HEK293T (cell line): Measurements from ENCODE around the gene GRAMD1B.

Source experiments
- ARNT ChIP-seq: fragments of 450-650 bp; IDR thresholded peaks from 2 replicates; pipeline ENCODE4 v1.6.1; 2017; ENCODE audit warnings: mild to moderate bottlenecking
- BHLHE40 ChIP-seq: fragments of 450-650 bp; IDR thresholded peaks from 2 replicates; pipeline ENCODE4 v1.6.1; 2016; ENCODE audit warnings: mild to moderate bottlenecking, moderate library complexity, borderline replicate concordance
- ELF4 ChIP-seq: fragments of 450-650 bp; IDR thresholded peaks from 2 replicates; pipeline ENCODE4 v1.6.1; 2017; ENCODE audit warnings: antibody characterized with exemption
- FOXA1 ChIP-seq: fragments of 450-650 bp; IDR thresholded peaks from 2 replicates; pipeline ENCODE4 v1.6.1; 2016; ENCODE audit warnings: mild to moderate bottlenecking
- FOXK2 ChIP-seq: fragments of 450-650 bp; IDR thresholded peaks from 2 replicates; pipeline ENCODE4 v1.6.1; 2016; ENCODE audit warnings: mild to moderate bottlenecking
- FOXM1 ChIP-seq: fragments of 450-650 bp; IDR thresholded peaks from 2 replicates; pipeline ENCODE4 v1.6.1; 2017; ENCODE audit warnings: mild to moderate bottlenecking, borderline replicate concordance
- LEF1 ChIP-seq: fragments of 450-650 bp; IDR thresholded peaks from 2 replicates; pipeline ENCODE4 v1.6.1; 2017; ENCODE audit warnings: mild to moderate bottlenecking, borderline replicate concordance
- NFRKB ChIP-seq: fragments of 450-650 bp; IDR thresholded peaks from 2 replicates; pipeline ENCODE4 v1.6.1; 2016; ENCODE audit warnings: mild to moderate bottlenecking, moderate library complexity
- SP1 ChIP-seq: fragments of 450-650 bp; IDR thresholded peaks from 2 replicates; pipeline ENCODE4 v1.6.1; 2017
- SUZ12 ChIP-seq: fragments of 450-650 bp; IDR thresholded peaks from 2 replicates; pipeline ENCODE4 v1.6.1; 2016; ENCODE audit warnings: mild to moderate bottlenecking
- TARDBP ChIP-seq: fragments of 450-650 bp; IDR thresholded peaks from 2 replicates; pipeline ENCODE4 v1.6.1; 2016
- ZNF384 ChIP-seq: fragments of 450-650 bp; IDR thresholded peaks from 2 replicates; pipeline ENCODE4 v1.6.1; 2016

GRCh38 chr11:123525511-123525918, 95.4 kb downstream of the GRAMD1B start:
- TF ChIP-seq FOXA1 (no peak), TARDBP (no peak), ZNF384 (no peak), BHLHE40 (no peak), ARNT (no peak), ELF4 (no peak), SP1 (no peak), LEF1 (no peak), FOXK2 (no peak), NFRKB (no peak), FOXM1 (no peak), SUZ12 (no peak)
